Activated CD4-positive, alpha-beta T cell treated with anti-CD3 and anti-CD28 coated beads, Interleukin-2, amount 50 U/mL, for 16 hours (primary cell): ENCODE measurements around the gene C13orf46.

Experiments
- DNase-seq: peaks from one replicate; pipeline ENCODE4 v3.0.0-alpha.2; 2020

Gene C13orf46

DNA sequence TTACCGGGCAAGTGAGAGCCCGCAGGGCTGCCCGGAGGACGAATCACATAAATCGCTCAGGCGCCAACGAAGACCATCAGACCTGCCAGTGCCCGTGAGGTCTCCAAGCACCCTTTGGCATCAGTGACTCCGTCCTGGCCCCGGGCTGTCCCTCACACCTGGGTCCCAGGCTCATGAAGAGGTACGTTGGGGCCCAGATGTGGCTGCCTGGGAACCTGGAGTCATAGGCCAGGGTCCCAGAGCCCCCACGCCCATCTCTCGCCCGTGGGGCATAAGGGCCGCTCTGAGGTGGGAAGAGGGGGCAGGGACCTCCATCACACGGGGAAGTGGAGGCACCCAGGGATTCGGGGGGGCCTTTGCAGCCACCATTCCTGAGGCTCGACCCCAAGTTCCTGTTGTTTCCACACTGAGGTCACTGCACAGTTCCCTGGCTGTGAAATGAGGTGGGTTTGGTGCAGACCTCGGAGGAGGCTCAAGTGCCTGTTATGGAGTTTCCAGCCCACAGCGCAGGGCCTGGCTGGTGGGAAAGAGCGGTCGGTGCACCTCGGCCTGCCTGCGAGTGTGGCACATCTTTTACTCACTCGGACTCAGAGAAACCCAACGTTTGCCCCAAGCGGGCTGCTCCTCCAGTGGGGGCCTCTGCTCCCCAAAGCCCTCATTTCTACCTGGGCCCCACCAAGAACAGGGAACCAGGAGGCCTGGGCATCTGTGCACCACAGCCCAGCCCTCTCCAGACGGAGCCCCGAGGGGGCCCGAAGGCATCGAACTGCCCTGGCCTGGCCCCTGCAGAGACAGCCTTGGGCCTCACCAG, 35.9 kb upstream of the C13orf46 start:
- no peak for DNase-seq

DNA sequence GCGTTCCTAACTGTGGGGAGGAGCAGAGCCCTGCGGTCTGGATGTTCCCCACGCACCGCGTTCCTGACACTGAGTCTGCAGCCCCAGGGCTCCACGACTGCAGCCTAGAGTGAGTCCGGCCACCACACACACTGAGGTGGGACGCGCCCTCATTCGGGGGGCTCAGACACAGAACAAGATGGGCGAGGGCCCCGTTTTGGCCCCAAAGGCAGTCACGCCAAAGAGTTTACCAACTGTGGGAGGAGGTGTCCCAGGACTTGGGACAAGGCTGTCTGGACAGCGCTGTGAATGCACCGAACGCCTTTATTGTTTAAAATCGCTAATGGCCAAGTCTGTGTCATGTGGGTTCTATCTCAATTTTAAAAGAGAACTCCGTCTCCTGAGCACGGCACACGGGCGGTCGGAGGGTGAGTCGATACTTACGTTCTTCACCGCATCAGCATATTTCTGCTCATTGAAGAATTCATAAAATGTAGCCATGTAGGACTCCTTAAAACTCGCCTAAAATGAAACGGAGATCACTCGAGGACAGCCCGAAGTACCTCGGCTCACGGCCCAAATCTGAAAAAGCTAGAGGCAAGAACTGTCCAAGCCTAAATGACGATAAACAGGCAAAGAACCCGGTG, 35.2 kb upstream of the C13orf46 start:
- no peak for DNase-seq

DNA sequence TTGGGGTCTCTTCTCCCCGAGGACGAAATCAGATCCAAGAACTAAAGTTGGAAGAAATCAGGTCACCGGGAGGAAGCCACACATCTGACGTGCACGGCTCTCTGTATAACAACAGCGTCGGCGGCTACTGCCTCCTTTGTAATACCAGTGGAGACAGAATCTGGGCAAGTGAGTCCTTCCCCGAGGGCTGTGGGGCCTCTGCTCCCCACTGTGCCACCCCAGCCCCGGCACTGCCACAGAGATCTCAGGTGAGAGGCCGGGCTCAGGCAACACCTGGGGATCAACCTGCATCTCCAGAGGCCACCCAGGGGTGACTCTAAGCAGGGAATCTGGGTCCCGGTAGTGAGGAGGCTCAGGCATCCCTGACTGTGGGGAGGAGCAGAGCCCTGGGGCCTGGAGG, 33.7 kb upstream of the C13orf46 start:
- no peak for DNase-seq

- DNase-seq: no peak
These were observed 31.4 kb upstream of the C13orf46 start for GRCh38 chr13:114005206-114005724.

- no peak for DNase-seq
These were observed 30.7 kb upstream of the C13orf46 start for GRCh38 chr13:114004420-114005205.

GRCh38 chr13:114002771-114003321, 29.0 kb upstream of the C13orf46 start:
- no peak for DNase-seq

DNA sequence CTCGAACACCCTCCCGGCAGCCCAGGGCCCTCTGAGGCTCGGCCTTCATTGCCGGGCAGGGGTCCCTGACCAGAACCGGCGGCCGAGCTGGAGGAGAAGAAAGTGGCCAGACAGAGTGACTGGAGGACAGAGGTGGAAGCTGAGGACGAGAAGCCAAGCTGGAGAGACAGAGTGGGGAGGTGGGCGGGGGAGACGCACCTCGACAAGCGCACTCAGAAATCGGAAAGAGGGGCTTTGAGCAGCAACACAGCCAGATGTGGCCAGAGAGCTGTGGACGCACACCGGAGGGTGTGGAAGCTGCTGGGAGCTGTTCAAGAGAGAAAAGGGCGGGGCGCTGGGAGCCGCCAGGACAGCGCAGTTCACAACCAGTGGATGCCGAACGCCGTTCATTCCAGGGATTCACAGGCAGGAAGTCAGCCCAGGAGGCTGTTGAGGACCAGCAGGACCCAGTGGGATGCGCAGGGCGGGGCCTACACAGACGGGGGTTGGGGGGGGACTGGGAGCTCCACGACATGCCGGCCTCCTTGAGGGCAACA, 28.2 kb upstream of the C13orf46 start:
- no peak for DNase-seq

- no peak for DNase-seq
These were observed 27.6 kb upstream of the C13orf46 start for GRCh38 chr13:114001331-114002008.

DNA sequence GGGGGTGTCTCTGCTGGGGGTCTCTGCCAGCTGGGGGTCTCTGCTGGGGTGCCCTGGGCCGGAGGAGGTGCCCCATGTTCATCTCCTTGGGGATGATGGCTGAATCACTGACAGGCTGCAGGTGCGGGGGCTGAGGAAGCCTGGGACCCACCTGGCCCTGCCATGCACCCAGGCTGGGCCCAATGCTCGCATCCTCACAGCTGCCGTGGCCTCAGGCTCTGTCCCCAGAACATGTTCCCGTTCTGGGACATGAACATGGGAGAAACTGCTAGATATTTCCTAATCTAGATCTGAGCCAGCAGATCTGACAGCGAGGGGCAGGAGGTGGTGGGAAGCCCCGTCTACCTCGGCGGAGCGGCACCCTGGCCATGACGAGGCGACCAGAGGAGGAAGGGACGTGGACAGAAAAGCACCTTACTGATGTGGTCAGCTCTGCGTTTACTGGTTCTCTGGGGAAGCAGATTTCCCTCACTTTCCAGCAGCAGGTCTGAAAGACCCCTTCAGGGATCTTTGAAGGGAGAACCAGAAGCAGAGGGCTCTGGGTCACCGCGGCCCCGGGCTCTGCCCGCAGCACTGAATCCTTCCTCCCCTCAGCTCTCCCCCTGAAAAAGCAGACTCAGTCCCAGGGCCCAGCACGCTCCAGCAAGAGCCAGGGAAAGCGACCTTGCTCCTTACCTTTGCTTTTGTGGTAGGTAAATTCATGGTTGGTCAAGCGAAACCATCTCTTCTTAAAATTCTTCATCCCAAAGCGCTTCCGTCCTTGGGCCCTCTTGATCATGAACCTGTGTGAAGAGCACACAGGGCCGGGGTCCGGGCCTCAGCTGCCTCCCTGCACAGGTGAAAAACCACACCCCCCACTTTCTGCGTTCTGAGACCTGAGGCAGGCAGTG, 26.5 kb upstream of the C13orf46 start:
- DNase-seq: no peak

GRCh38 chr13:113999618-113999910, 25.7 kb upstream of the C13orf46 start:
- no peak for DNase-seq

GRCh38 chr13:113998781-113999617, 25.1 kb upstream of the C13orf46 start:
- no peak for DNase-seq

- DNase-seq: no peak
These were observed 24.2 kb upstream of the C13orf46 start for GRCh38 chr13:113997845-113998751.

- DNase-seq: no peak
These were observed 23.3 kb upstream of the C13orf46 start for GRCh38 chr13:113996912-113997745.

- DNase-seq: no peak
These were observed 22.4 kb upstream of the C13orf46 start for GRCh38 chr13:113996081-113996911.

- DNase-seq: no peak
These were observed 21.2 kb upstream of the C13orf46 start for GRCh38 chr13:113995051-113995601.

DNA sequence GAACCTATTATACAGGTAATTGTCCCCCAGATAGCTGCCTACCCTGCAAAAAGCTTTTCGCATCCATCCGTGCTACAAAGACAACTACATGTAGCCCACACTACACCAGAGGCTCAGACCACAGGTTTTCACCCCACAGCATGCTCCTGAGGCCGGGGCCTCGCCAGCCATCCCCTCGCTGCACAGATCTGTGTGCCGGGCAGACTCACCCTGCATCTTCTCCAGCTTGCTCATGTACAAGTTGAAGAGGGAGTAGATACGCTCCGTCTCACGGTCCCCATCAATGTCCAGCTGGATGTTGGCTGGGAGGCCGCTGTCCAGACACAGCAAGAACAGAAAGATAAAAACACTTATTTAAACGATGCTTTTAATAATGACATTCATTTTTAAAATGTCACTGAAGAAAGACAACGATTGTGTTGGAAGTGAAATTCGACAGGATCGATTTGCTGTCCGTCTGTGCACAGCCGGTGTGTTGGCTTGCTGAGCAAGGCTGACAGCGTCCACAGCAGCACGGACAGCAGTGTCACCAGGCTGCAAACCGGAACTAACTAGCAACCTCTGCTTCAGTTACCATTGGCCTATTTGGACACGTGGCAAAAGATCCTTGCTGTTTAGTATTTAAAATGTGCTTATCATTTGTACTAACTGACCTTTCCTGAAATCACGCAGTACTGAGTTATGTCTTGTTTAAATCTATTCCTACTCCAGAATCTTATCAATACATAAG, 18.6 kb upstream of the C13orf46 start:
- DNase-seq: no peak
